ENCODE data around the gene RABGAP1L.

RABGAP1L gene

DNA sequence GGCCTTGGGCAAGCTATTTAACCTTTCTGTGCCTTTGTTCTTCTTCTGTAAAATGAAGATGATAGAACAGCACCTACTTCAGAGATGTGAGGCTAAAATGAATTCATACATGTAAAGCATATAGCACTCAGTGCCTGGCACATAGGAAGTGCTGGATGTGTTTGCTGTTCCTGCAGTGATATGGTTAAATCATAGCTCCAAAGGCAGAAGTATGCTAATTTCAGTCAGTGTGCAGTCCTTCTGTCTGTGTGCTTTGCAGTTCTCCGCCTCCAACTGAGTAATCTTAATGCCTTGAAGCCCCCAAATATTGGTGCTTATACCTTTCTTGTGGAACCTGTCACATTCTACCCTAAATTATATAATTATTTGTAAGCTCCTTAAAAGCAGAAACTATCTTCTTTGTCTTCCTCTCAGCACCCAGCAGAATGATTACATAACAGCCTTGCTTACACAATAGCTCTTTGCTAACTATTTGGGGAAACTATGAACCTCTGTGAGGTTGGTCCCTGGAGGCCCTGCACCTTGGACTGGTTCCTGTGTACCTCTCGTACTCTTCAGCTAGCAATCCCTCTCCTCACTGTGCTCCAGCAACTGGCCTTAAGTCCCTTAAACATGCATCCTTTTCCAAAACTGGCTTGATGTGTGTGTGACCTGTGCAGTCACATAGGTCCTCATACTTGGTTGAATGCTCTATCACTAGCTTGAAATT lies 783.4 kb downstream of the RABGAP1L start:
- Mint-ChIP-seq H3K36me3 (ENCODE audit: low read depth) (no peaks in the 10 kb centered on the region), H3K4me3 (no peak overlapping the region), H3K4me1 (ENCODE audit: low read depth) (peaks cover 12% of the 10 kb centered on the region), H3K27ac (no peak overlapping the region), H3K9me3 (no peaks in the 10 kb centered on the region), H3K27me3 (ENCODE audit: low read depth) (no peaks in the 10 kb centered on the region)

DNA sequence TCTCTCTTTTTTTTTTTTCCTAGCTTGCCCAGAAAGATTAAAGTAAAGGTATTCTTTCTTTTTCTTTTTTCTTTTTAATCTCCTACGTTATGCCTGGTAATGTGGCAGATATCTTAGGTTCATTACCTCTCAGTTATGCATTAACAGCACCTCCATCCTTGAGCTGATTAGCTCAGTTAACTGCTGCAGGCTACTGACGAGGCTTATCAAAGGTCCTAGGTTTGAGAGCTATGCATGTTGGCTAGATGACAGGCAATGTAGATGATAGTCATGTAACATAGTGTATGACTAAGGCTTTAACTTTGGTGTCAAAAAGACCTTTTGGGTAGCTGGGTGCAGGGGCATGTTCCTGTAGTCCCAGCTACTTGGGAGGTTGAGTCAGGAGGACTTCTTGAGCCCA lies 786.7 kb downstream of the RABGAP1L start:
- H3K4me1 Mint-ChIP-seq (ENCODE audit: low read depth), result peaks cover 6% of the 10 kb centered on the region
- H3K9me3 Mint-ChIP-seq, result no peaks in the 10 kb centered on the region
- no peak overlapping the region for H3K27ac Mint-ChIP-seq
- H3K4me3 Mint-ChIP-seq, result no peak overlapping the region
- no peaks in the 10 kb centered on the region for H3K36me3 Mint-ChIP-seq (ENCODE audit: low read depth)
- no peaks in the 10 kb centered on the region for H3K27me3 Mint-ChIP-seq (ENCODE audit: low read depth)

DNA sequence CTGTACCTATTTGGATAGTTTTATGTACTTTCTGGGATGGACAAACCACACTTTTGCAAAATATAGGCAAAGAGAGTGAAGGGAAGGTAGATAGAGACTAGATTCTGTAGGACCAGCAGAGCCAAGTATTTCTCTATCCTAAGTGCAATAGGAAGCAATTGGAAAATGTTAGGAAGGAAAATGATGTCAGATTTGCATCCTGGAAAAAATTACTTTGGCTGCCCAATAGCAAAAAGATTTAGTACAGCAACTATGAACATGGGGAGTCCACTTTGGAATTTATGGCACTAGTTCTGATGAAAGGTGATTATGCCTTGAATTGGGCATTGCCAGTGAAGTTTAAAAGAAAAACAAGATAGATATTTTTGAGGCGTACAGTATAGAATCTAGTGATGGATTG lies 789.7 kb downstream of the RABGAP1L start:
- no peak overlapping the region for H3K4me3 Mint-ChIP-seq
- peaks cover 4% of the 10 kb centered on the region for H3K4me1 Mint-ChIP-seq (ENCODE audit: low read depth)
- H3K36me3 Mint-ChIP-seq (ENCODE audit: low read depth), result no peaks in the 10 kb centered on the region
- H3K9me3 Mint-ChIP-seq, result no peaks in the 10 kb centered on the region
- H3K27me3 Mint-ChIP-seq (ENCODE audit: low read depth), result no peaks in the 10 kb centered on the region
- no peak overlapping the region for H3K27ac Mint-ChIP-seq

DNA sequence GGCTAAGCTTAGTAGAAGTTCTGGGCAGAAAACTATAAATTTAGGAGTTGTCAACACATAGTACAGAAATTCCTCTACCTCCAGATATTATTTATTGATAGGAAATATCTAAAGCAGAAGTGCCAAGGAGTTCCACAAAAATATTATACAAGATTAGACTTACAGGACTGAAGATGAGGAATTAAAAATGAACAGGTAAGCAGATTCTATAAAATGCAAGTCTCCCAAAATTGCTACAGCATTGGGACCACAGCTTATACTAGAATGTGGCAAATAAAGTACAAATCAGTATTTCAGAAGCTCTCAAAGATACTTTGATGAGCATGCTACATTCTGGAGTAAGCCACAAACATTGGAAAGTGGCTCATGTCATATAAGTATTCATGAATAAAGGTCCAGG lies 790.3 kb downstream of the RABGAP1L start:
- H3K4me1 Mint-ChIP-seq (ENCODE audit: low read depth), result peaks cover 8% of the 10 kb centered on the region
- no peaks in the 10 kb centered on the region for H3K9me3 Mint-ChIP-seq
- H3K36me3 Mint-ChIP-seq (ENCODE audit: low read depth), result no peaks in the 10 kb centered on the region
- no peak overlapping the region for H3K4me3 Mint-ChIP-seq
- no peaks in the 10 kb centered on the region for H3K27me3 Mint-ChIP-seq (ENCODE audit: low read depth)
- no peak overlapping the region for H3K27ac Mint-ChIP-seq

DNA sequence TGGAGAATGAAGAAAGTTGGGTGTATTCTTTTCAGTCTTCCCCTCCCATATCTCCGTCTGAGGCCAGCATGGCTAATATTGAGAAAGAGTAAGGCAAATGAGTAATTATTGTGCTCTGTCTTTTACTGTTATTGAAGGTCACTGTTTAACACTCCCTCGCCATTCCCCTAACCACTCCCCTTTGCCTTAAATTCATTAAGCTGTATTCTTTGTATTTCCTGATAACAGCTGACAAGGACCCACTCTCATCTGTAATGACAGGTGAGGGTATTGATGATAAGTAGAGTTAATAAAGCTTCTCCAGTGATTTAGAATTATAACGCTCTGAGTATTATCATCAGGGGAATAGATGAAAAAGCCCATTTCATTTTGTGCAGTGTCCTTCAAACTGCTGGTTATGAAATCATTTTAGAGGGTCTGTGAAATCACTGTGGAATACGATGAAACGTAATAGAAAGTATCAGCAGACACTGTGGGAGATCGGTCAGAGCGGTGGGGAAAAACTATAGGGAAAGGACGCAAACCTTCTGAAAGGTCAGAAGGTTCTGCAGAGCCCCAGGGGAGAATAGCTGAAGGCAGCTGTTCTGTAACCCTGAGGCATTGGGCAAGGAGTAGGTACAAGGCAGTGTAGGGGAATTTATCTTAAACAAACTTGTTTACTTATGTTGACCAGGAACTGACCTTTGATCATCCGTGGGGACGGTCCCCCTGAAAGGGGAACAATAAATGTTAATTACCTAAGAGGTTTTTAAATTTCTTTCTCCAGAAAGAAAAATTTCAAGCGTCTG lies 794.2 kb downstream of the RABGAP1L start:
- no peaks in the 10 kb centered on the region for H3K9me3 Mint-ChIP-seq
- peaks cover 25% of the 10 kb centered on the region for H3K4me1 Mint-ChIP-seq (ENCODE audit: low read depth)
- H3K4me3 Mint-ChIP-seq, result no peak overlapping the region
- peaks cover 4% of the 10 kb centered on the region for H3K36me3 Mint-ChIP-seq (ENCODE audit: low read depth)
- H3K27ac Mint-ChIP-seq, result no peak overlapping the region
- no peaks in the 10 kb centered on the region for H3K27me3 Mint-ChIP-seq (ENCODE audit: low read depth)

DNA sequence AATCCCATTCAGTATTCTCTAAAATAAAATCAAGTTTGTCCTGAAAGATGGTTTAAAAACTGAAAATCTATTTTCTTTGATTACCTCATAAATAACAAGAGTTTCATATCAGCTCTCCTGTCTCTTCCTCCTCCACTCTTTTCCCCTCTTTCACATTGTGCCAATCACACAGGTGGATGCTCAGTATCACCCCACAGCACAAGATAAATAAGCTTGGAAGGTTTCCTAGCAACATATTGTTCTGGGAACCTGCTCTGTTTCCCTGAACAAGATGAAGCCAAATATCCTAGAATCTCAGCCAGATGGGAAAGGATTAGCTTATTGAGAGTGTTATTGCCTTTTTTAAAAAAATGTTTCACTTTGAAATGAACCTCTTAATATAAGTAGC lies 794.7 kb downstream of the RABGAP1L start:
- peaks cover 27% of the 10 kb centered on the region for H3K4me1 Mint-ChIP-seq (ENCODE audit: low read depth)
- no peak overlapping the region for H3K4me3 Mint-ChIP-seq
- H3K36me3 Mint-ChIP-seq (ENCODE audit: low read depth), result peaks cover 5% of the 10 kb centered on the region
- H3K27ac Mint-ChIP-seq, result no peak overlapping the region
- H3K27me3 Mint-ChIP-seq (ENCODE audit: low read depth), result no peaks in the 10 kb centered on the region
- no peaks in the 10 kb centered on the region for H3K9me3 Mint-ChIP-seq

DNA sequence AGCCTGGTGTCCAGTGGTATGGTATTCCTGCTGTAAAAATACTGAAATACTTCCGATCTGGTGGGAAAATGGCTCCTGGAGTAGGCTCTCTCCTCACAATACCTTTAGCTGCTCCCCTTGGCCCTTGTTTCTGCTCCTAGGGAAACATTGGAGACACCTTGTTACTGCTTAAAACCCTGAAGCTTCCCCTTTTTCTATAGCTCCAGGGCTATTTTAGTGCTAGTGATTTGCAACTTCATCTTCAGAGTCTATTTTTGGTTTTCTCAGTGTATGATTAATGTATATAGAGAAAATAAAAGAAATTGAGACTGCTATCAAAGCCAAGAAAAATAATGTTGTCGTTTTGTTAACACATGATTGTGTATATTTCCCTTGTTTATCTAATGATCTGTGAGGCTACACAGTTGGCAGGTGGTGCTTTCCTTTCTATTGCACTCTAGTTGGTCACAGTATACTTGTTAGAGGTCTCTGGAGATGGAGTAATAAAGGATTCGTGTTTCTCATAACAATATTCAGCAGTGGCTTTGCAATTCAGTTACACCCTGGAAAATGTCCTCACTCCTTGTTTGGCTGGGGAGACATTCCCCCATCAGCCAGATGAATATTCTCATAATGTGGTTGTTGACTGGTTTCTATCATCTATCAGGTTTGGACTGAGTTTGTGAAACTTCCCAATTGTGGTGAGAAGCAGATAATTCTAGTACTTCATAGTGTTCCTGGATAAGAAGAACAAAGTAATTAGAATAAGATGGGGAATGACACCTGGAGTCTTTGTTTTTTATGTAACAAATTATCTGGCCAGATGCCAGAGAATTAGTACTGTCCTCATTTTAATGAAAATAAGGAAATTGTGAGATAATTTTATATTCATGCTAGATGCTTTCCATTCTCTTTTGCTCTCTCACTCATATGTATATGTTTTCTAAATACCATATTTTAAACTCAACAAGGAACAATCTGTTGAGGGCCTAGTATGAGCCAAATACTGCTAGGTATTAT lies 795.6 kb downstream of the RABGAP1L start:
- H3K9me3 Mint-ChIP-seq, result no peaks in the 10 kb centered on the region
- H3K27me3 Mint-ChIP-seq (ENCODE audit: low read depth), result no peaks in the 10 kb centered on the region
- H3K27ac Mint-ChIP-seq, result no peak overlapping the region
- H3K4me1 Mint-ChIP-seq (ENCODE audit: low read depth), result peaks cover 27% of the 10 kb centered on the region
- H3K4me3 Mint-ChIP-seq, result no peak overlapping the region
- H3K36me3 Mint-ChIP-seq (ENCODE audit: low read depth), result peaks cover 6% of the 10 kb centered on the region

DNA sequence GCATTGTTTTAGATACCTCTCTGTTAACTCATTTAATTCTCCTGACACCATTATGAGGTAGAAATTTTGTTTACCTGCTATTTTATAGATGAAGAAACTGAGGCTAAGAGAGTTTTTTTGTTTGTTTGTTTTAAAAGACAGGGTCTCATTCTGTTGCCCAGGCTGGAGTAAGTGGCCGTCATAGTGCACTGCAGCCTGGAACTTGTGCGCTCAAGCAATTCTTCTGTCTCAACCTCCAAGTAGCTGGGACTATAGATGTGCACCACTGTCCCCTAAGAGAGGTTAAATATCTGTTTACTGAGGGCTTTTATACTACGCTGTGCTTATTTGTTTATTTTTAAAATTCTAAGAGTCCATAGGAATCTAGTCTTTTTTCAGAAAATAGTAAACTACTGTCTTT lies 796.8 kb downstream of the RABGAP1L start:
- Mint-ChIP-seq H3K4me3 (no peak overlapping the region), H3K27me3 (ENCODE audit: low read depth) (no peaks in the 10 kb centered on the region), H3K4me1 (ENCODE audit: low read depth) (peaks cover 27% of the 10 kb centered on the region), H3K27ac (no peak overlapping the region), H3K9me3 (no peaks in the 10 kb centered on the region), H3K36me3 (ENCODE audit: low read depth) (peaks cover 6% of the 10 kb centered on the region)

DNA sequence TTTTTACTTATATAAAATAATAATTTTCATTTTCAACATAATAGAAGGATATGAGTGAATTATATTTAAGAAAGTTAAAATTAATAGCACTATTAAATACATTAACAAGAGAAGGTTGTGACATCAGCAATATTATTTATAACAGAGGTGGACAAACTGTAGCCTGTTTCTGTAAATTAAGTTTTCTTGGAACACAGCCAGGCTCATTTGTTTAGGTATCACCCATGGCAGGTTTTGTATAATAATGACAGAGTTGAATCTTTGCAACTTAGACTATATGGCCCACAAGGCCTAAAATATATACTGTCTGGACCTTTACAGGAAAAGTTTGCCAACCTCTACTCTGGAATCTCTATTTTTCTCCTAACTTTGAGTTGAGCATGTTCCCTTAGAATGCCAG lies 797.7 kb downstream of the RABGAP1L start:
- H3K27me3 Mint-ChIP-seq (ENCODE audit: low read depth), result no peaks in the 10 kb centered on the region
- peaks cover 27% of the 10 kb centered on the region for H3K4me1 Mint-ChIP-seq (ENCODE audit: low read depth)
- H3K36me3 Mint-ChIP-seq (ENCODE audit: low read depth), result peaks cover 6% of the 10 kb centered on the region
- no peak overlapping the region for H3K4me3 Mint-ChIP-seq
- H3K27ac Mint-ChIP-seq, result peak overlapping the region; percentile 20
- H3K9me3 Mint-ChIP-seq, result no peaks in the 10 kb centered on the region

DNA sequence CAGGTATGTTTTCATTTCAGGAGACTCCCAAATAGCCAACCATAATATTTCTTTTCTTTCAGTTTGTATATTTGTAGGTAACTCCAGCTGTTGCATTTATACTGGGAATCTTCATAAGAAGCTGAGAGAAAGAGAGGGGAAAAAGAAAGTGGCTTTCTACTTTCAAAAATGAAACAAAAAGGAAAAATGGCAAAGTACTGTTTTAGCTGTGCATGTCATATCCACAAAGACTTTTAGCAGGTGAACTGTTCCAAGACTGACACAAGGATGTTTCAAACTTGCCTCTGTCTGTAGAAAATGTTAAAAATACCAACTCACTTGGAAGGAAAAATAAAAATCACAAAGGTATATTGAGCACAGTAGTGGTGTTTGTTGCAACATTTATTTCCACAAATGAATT lies 798.5 kb downstream of the RABGAP1L start:
- H3K36me3 Mint-ChIP-seq (ENCODE audit: low read depth), result peaks cover 6% of the 10 kb centered on the region
- peak overlapping the region; percentile 63 for H3K4me3 Mint-ChIP-seq
- H3K4me1 Mint-ChIP-seq (ENCODE audit: low read depth), result peaks cover 27% of the 10 kb centered on the region
- H3K27me3 Mint-ChIP-seq (ENCODE audit: low read depth), result no peaks in the 10 kb centered on the region
- H3K27ac Mint-ChIP-seq, result peak overlapping the region; percentile 87
- H3K9me3 Mint-ChIP-seq, result no peaks in the 10 kb centered on the region

DNA sequence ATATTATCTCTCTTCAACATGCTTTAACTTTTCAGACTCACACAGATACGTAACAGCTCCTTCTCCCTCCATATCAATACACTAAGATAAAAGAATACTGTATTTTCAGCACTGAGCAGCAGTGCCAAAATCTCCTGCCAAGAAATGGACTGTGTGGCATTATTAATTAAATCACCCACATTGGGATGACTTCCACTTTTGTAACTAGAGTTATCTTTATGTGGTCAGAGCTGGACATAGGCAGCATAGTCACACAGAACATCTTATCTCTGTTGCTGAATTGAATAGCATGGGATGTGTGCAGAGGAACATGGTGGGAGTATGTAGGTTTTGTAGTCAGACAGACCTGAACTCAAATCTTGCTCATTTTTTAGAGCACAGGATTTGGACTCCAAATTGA lies 799.1 kb downstream of the RABGAP1L start:
- Mint-ChIP-seq H3K4me3 (peak overlapping the region; percentile 41), H3K27ac (peak overlapping the region; percentile 39), H3K9me3 (no peaks in the 10 kb centered on the region), H3K27me3 (ENCODE audit: low read depth) (no peaks in the 10 kb centered on the region), H3K36me3 (ENCODE audit: low read depth) (peaks cover 6% of the 10 kb centered on the region), H3K4me1 (ENCODE audit: low read depth) (peaks cover 29% of the 10 kb centered on the region)

DNA sequence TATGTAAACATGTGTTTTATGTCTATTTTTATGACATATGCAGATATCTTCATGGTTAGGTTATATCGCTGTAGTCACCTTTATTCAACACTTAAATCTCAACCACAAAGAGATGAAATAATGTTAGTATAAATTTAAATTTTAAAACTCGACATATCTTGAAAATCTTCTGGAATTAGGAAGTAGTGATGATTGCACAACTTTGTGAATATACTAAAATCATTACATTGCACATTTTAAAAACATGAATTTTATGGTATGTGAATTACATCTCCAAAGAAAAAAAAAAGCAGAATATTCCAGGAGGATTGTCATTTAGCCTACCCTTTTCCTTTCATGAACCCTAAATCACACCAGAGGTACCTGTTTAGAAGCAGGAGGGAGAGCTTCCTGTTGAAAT lies 801.0 kb downstream of the RABGAP1L start:
- no peaks in the 10 kb centered on the region for H3K9me3 Mint-ChIP-seq
- peaks cover 6% of the 10 kb centered on the region for H3K36me3 Mint-ChIP-seq (ENCODE audit: low read depth)
- no peaks in the 10 kb centered on the region for H3K27me3 Mint-ChIP-seq (ENCODE audit: low read depth)
- no peak overlapping the region for H3K27ac Mint-ChIP-seq
- H3K4me3 Mint-ChIP-seq, result no peak overlapping the region
- peaks cover 36% of the 10 kb centered on the region for H3K4me1 Mint-ChIP-seq (ENCODE audit: low read depth)

DNA sequence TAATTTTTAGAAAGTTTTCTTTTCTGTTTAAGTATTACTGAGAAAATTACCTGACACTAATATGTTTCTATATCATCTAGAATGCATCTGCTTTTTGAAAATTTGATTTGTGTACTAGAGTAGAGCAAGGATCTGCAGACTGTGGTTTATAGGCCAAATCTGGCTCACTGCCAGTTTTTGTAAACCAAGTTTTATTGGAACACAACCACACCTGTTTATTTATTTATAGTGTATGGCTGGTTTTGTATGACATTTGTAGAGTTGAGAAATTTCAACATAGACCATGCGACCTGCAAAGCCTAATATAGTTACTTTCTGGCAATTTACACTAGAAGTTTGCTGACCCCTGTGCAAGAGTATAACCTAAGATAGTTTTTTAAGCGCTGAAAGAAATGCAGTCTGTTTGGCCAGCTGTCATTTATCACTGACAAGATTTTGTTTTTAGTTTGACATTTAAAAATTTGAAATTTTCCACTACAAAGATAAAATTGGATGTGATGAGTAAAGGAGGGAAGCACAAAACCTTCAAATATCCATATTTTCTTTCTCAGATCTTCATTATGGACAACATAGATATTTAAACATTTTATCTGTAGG lies 804.3 kb downstream of the RABGAP1L start:
- H3K27me3 Mint-ChIP-seq (ENCODE audit: low read depth), result no peaks in the 10 kb centered on the region
- H3K4me1 Mint-ChIP-seq (ENCODE audit: low read depth), result peaks cover 41% of the 10 kb centered on the region
- H3K4me3 Mint-ChIP-seq, result no peak overlapping the region
- H3K27ac Mint-ChIP-seq, result peak overlapping the region; percentile 99
- peaks cover 2% of the 10 kb centered on the region for H3K36me3 Mint-ChIP-seq (ENCODE audit: low read depth)
- no peaks in the 10 kb centered on the region for H3K9me3 Mint-ChIP-seq

Measured in T-helper 1 cell treated with Interleukin-12 subunit alpha and Interleukin-12 subunit beta and Interleukin-4 antibody, amounts not matched to agents 30 μg/mL and 1 μg/mL, for 36 hours (primary cell).